GM12878 (cell line): ENCODE results near the gene NFE2L2. TPM values are rescaled to one million over a fixed set of nuclear protein-coding genes. Genes with fewer than 3 reads are reported as not detected.

Experiments used
- ATAC-seq: fragments of 200-7000 bp; cut with Tn5 transposase; 3 replicates; pipeline ENCODE4 v1.9.1; 2020; ENCODE audit warnings: mild to moderate bottlenecking, moderate library complexity
- BruUV-seq: library from RNA; stranded (reverse); fragments of 400-500 nt; replicated peaks from 2 replicates; lab custom pipeline; 2021; lab: Mats Ljungman, UMichigan
- CTCF ChIA-PET: fragments of 300-600 bp; sonication (Branson Sonifier 250); formaldehyde crosslinking; extraction: SDS; loops from one replicate; lab custom pipeline; 2021; ENCODE audit warnings: inconsistent platforms; lab: Yijun Ruan, JAX
- POLR2A ChIA-PET: fragments of 350-600 bp; formaldehyde crosslinking; extraction: SDS; loops from one replicate; lab custom pipeline; 2021; ENCODE audit warnings: inconsistent platforms; lab: Charles Lee
- RAD21 ChIA-PET: fragments of 300-600 bp; sonication (Branson Sonifier 250); formaldehyde crosslinking; loops from one replicate; lab custom pipeline; 2023; ENCODE audit warnings: antibody characterized with exemption; ENCODE audit not compliant: unreplicated experiment; lab: Charles Lee
- SMC1A ChIA-PET: fragments of 300-600 bp; sonication (Branson Sonifier 250); formaldehyde crosslinking; loops from one replicate; lab custom pipeline; 2023; ENCODE audit not compliant: unreplicated experiment, uncharacterized antibody; lab: Charles Lee
- DNase-seq: peaks from one replicate; pipeline ENCODE4 v3.0.0-alpha.2; 2011; ENCODE audit warnings: low read depth, low spot score
- FAIRE-seq: peaks from 3 replicates; lab custom pipeline; 2011; peaks lifted over from hg19 to GRCh38; lab: Jason Lieb, UNC
- H2AFZ ChIP-seq: 2 replicates; pipeline ENCODE4 v1.6.0; 2011; ENCODE audit warnings: low read depth, low read length, control low read depth; ENCODE audit not compliant: control insufficient read depth
- H3K27ac ChIP-seq: 2 replicates; pipeline ENCODE4 v1.5.1; 2011; ENCODE audit warnings: control low read depth; ENCODE audit not compliant: control insufficient read depth, insufficient read depth
- H3K27me3 ChIP-seq, 2 experiments: replicated peaks in 1 of 2; 2 replicates each; pipeline versions ENCODE4 v1.6.0 to v1.6.1; 2011; ENCODE audit warnings: low read length in 1 of 2; ENCODE audit not compliant: control insufficient read depth in 2 of 2, insufficient read depth in 2 of 2
- H3K36me3 ChIP-seq, 2 experiments: 2 replicates each; pipeline ENCODE4 v1.5.1; 2011; ENCODE audit warnings: low read length in 1 of 2; ENCODE audit not compliant: control insufficient read depth in 2 of 2, insufficient read depth in 2 of 2
- H3K4me1 ChIP-seq: 2 replicates; pipeline ENCODE4 v1.6.1; 2011; ENCODE audit warnings: mild to moderate bottlenecking, low read length, moderate library complexity, mixed read lengths; ENCODE audit not compliant: control insufficient read depth, insufficient read depth
- H3K4me2 ChIP-seq: 2 replicates; pipeline ENCODE4 v1.6.0; 2011; ENCODE audit warnings: control low read depth; ENCODE audit not compliant: control insufficient read depth, insufficient read depth
- H3K4me3 ChIP-seq: fragments of 200-600 bp; sonication (generic); 2 replicates; pipeline ENCODE4 v1.5.1; 2016
- H3K79me2 ChIP-seq: 2 replicates; pipeline ENCODE4 v1.6.0; 2011; ENCODE audit warnings: low read length; ENCODE audit not compliant: control insufficient read depth, insufficient read depth
- H3K9ac ChIP-seq: 2 replicates; pipeline ENCODE4 v1.8.0; 2011; ENCODE audit warnings: low read length, control low read depth, mixed read lengths; ENCODE audit not compliant: control insufficient read depth, insufficient read depth
- H3K9me3 ChIP-seq: replicated peaks from 3 replicates; pipeline ENCODE4 v1.5.1; 2011; ENCODE audit warnings: mild to moderate bottlenecking, low read length; ENCODE audit not compliant: control insufficient read depth, insufficient read depth
- H4K20me1 ChIP-seq: 2 replicates; pipeline ENCODE4 v1.6.0; 2011; ENCODE audit not compliant: control insufficient read depth, insufficient read depth
- FOS ChIP-seq: IDR thresholded peaks from 3 replicates; pipeline ENCODE4 v1.6.1; 2011; ENCODE audit warnings: borderline replicate concordance; ENCODE audit not compliant: insufficient read length; ENCODE audit errors: extremely low read depth
- GATAD2B ChIP-seq: fragments of 450-650 bp; conservative IDR thresholded peaks from 2 replicates; pipeline ENCODE4 v1.6.1; 2017; ENCODE audit warnings: low read depth, mild to moderate bottlenecking, moderate library complexity
- MLLT1 ChIP-seq: fragments of 450-650 bp; IDR thresholded peaks from 2 replicates; pipeline ENCODE4 v1.6.1; 2016; ENCODE audit warnings: mild to moderate bottlenecking
- MYB ChIP-seq: fragments of 150-350 bp; IDR thresholded peaks from 2 replicates; pipeline ENCODE4 v1.6.1; 2014; ENCODE audit warnings: mild to moderate bottlenecking, low read depth, low read length, borderline replicate concordance
- NFYB ChIP-seq: IDR thresholded peaks from 2 replicates; pipeline ENCODE4 v1.6.1; 2011; ENCODE audit warnings: low read depth, mild to moderate bottlenecking, low read length, improper control_type of control experiment, moderate library complexity; ENCODE audit not compliant: insufficient read depth
- NRF1 ChIP-seq: conservative IDR thresholded peaks from 2 replicates; pipeline ENCODE4 v1.6.1; 2011; ENCODE audit warnings: mild to moderate bottlenecking, low read depth, low read length, improper control_type of control experiment
- PML ChIP-seq: IDR thresholded peaks from 2 replicates; pipeline ENCODE4 v1.6.1; 2012; ENCODE audit warnings: low read length, inconsistent platforms
- RAD51 ChIP-seq: fragments of 450-650 bp; IDR thresholded peaks from 2 replicates; pipeline ENCODE4 v1.6.1; 2016; ENCODE audit warnings: moderate library complexity, mild to moderate bottlenecking, inconsistent platforms
- SP1 ChIP-seq: IDR thresholded peaks from one replicate; pipeline ENCODE4 v1.6.1; 2011; ENCODE audit warnings: low read depth, low read length
- SREBF1 ChIP-seq: IDR thresholded peaks from 2 replicates; pipeline ENCODE4 v1.6.1; 2012; ENCODE audit warnings: mild to moderate bottlenecking, low read length
- SUZ12 ChIP-seq: fragments of 200-600 bp; sonication (generic); IDR thresholded peaks from one replicate; pipeline ENCODE4 v1.6.1; 2018; ENCODE audit warnings: antibody characterized with exemption, mild to moderate bottlenecking; ENCODE audit not compliant: unreplicated experiment
- YBX1 ChIP-seq: fragments of 450-650 bp; IDR thresholded peaks from 2 replicates; pipeline ENCODE4 v1.6.1; 2016; ENCODE audit warnings: antibody characterized with exemption
- ZNF217 ChIP-seq: fragments of 450-650 bp; IDR thresholded peaks from 2 replicates; pipeline ENCODE4 v1.6.1; 2017; ENCODE audit warnings: antibody characterized with exemption, mild to moderate bottlenecking
- whole genome bisulfite sequencing: methylation state at CpG from one replicate; pipeline ENCODE4 v1.1.6; 2016; ENCODE audit warnings: low lambda C conversion rate; ENCODE audit not compliant: insufficient replicate concordance, insufficient coverage; ENCODE audit errors: missing lambda C conversion rate; 5-methylcytosine and 5-hydroxymethylcytosine counted together
- in situ Hi-C: fragments of 300-500 bp; cut with MboI; formaldehyde crosslinking; loops from 9 replicates; pipeline ENCODE4 v1.14.3; 2018; ENCODE audit warnings: mixed read lengths
- intact Hi-C: fragments of 100-400 bp; cut with micrococcal nuclease; formaldehyde crosslinking; loops from one replicate; pipeline ENCODE4 v1.14.2; 2022; ENCODE audit not compliant: unreplicated experiment
- polyA plus RNA-seq, 11 experiments: library from polyadenylated mRNA; depleted of rRNA in 4 of 11; unstranded in 6 of 11; stranded (reverse) in 5 of 11; fragments of >200 nt; fragmentation: Nextera tagmentation in 4 of 11; fragmentation: Illumina TruSeq in 1 of 11; extraction: Ambion mirVana in 4 of 11; extraction: Trizol in 1 of 11; gene quantifications; 1 replicate in 1 of 11; 2 replicates in 10 of 11; pipeline versions ENCODE4 v1.2.1 to v1.2.3, GENCODE V29; 2011 to 2016; ENCODE audit warnings: inconsistent platforms in 2 of 11, missing spikeins in 2 of 11, low read depth in 1 of 11
- total RNA-seq, 4 experiments: library from RNA; depleted of rRNA in 3 of 4; stranded (reverse); fragments of >200 nt in 3 of 4; fragmentation: Illumina TruSeq in 1 of 4; extraction: Trizol in 1 of 4; gene quantifications; 2 replicates each; pipeline versions ENCODE4 v1.2.1 to v1.2.3, GENCODE V29; 2013 to 2021
- TF ChIP-seq, protein P1 (sequence below): fragments of 450-650 bp; formaldehyde crosslinking; IDR thresholded peaks from 2 replicates; pipeline ENCODE4 v1.4.0; 2020; ENCODE audit warnings: mild to moderate bottlenecking, moderate library complexity
- TF ChIP-seq, protein P2 (sequence below): IDR thresholded peaks from 2 replicates; pipeline ENCODE4 v1.6.1; 2012; ENCODE audit warnings: mild to moderate bottlenecking, low read depth, low read length

NFE2L2 gene
- total and polyA plus RNA-seq, 10 of the 15 experiments (the other 5 are each of a cell fraction or from before 2014, with no cell fraction given), result 18.4 to 69.8 (median 37.1) TPM

- WGBS, result 70% methylated on average over 2 of the region's 2 CpGs
- Histone ChIP-seq H3K79me2 (no peaks in the 10 kb centered on the region), H3K27ac (no peak overlapping the region), H3K27me3 (no peaks in the 10 kb centered on the region), H3K9me3 (no peaks in the 10 kb centered on the region), H3K36me3 (no peaks in the 10 kb centered on the region), H3K9ac (no peak overlapping the region), H3K4me3 (no peak overlapping the region), H2AFZ (no peak overlapping the region), H3K4me2 (no peak overlapping the region), H3K4me1 (peaks cover 28% of the 10 kb centered on the region), H4K20me1 (no peaks in the 10 kb centered on the region)
- CTCF ChIA-PET, result interaction anchor here (1.1 to 2.2 kb wide), 8 partner anchors 10 to 125 kb away, joined by 3 to 8 read pairs (median 4); partner anchors contain the start of gene NFE2L2
- POLR2A ChIA-PET, result interaction anchor here (0.8 to 6.0 kb wide), 2 partner anchors 15 to 23 kb away, joined by 3 to 76 read pairs; partner anchors contain the start of gene NFE2L2
- no TSS peak for BruUV-seq
- in situ Hi-C loops, result no loop called here
- DNase-seq, result no peak
- no peak for FAIRE-seq
- RAD21 ChIA-PET, result interaction anchor here (1.8 kb wide), 1 partner anchor 22 kb away, joined by 6 read pairs; the partner anchor contains the start of gene NFE2L2
- no peak for ATAC-seq
- SMC1A ChIA-PET, result interaction anchor here (0.7 to 9.1 kb wide), 6 partner anchors 8 to 120 kb away, joined by 3 to 94 read pairs (median 4); partner anchors contain the start of gene NFE2L2
- intact Hi-C loops, result no loop called here
- TF ChIP-seq NRF1 (no peak), YBX1 (no peak), PML (no peak), NFYB (no peak), MYB (no peak), RAD51 (no peak), FOS (no peak), SP1 (no peak), ZNF217 (no peak), SUZ12 (no peak), GATAD2B (no peak), SREBF1 (no peak), MLLT1 (no peak)
- TF ChIP-seq, protein P1, sequence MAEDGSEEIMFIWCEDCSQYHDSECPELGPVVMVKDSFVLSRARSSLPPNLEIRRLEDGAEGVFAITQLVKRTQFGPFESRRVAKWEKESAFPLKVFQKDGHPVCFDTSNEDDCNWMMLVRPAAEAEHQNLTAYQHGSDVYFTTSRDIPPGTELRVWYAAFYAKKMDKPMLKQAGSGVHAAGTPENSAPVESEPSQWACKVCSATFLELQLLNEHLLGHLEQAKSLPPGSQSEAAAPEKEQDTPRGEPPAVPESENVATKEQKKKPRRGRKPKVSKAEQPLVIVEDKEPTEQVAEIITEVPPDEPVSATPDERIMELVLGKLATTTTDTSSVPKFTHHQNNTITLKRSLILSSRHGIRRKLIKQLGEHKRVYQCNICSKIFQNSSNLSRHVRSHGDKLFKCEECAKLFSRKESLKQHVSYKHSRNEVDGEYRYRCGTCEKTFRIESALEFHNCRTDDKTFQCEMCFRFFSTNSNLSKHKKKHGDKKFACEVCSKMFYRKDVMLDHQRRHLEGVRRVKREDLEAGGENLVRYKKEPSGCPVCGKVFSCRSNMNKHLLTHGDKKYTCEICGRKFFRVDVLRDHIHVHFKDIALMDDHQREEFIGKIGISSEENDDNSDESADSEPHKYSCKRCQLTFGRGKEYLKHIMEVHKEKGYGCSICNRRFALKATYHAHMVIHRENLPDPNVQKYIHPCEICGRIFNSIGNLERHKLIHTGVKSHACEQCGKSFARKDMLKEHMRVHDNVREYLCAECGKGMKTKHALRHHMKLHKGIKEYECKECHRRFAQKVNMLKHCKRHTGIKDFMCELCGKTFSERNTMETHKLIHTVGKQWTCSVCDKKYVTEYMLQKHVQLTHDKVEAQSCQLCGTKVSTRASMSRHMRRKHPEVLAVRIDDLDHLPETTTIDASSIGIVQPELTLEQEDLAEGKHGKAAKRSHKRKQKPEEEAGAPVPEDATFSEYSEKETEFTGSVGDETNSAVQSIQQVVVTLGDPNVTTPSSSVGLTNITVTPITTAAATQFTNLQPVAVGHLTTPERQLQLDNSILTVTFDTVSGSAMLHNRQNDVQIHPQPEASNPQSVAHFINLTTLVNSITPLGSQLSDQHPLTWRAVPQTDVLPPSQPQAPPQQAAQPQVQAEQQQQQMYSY (CRISPR knock-in tag), result no peak
- TF ChIP-seq, protein P2, sequence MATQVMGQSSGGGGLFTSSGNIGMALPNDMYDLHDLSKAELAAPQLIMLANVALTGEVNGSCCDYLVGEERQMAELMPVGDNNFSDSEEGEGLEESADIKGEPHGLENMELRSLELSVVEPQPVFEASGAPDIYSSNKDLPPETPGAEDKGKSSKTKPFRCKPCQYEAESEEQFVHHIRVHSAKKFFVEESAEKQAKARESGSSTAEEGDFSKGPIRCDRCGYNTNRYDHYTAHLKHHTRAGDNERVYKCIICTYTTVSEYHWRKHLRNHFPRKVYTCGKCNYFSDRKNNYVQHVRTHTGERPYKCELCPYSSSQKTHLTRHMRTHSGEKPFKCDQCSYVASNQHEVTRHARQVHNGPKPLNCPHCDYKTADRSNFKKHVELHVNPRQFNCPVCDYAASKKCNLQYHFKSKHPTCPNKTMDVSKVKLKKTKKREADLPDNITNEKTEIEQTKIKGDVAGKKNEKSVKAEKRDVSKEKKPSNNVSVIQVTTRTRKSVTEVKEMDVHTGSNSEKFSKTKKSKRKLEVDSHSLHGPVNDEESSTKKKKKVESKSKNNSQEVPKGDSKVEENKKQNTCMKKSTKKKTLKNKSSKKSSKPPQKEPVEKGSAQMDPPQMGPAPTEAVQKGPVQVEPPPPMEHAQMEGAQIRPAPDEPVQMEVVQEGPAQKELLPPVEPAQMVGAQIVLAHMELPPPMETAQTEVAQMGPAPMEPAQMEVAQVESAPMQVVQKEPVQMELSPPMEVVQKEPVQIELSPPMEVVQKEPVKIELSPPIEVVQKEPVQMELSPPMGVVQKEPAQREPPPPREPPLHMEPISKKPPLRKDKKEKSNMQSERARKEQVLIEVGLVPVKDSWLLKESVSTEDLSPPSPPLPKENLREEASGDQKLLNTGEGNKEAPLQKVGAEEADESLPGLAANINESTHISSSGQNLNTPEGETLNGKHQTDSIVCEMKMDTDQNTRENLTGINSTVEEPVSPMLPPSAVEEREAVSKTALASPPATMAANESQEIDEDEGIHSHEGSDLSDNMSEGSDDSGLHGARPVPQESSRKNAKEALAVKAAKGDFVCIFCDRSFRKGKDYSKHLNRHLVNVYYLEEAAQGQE, result no peak
Observed at GRCh38 chr2:177285892-177286715, 21.6 kb upstream of the NFE2L2 start.
